Activated naive CD8-positive, alpha-beta T cell treated with anti-CD3 and anti-CD28 coated beads for 36 hours (primary cell): ENCODE data around the gene EXD3. TPM values are rescaled to one million over a fixed set of nuclear protein-coding genes. Genes with fewer than 3 reads are reported as not detected.
"Not testable (repeated sequence)": the region's sequence is repeated elsewhere in the genome, so short reads cannot be mapped to it uniquely, and the experiment has no call there.

ENCODE experiments used
- DNase-seq: peaks from one replicate; pipeline ENCODE4 v3.0.0; 2021
- H3K27ac Mint-ChIP-seq: one replicate; pipeline ENCODE4 v1.8.0; 2022; ENCODE audit warnings: mild to moderate bottlenecking, moderate library complexity, mixed read lengths
- H3K27me3 Mint-ChIP-seq: one replicate; pipeline ENCODE4 v1.8.0; 2022; ENCODE audit warnings: mild to moderate bottlenecking, mixed read lengths
- H3K36me3 Mint-ChIP-seq: one replicate; pipeline ENCODE4 v1.8.0; 2021; ENCODE audit warnings: mild to moderate bottlenecking, mixed read lengths
- H3K4me1 Mint-ChIP-seq: one replicate; pipeline ENCODE4 v1.8.0; 2021; ENCODE audit warnings: mixed read lengths
- H3K4me3 Mint-ChIP-seq: one replicate; pipeline ENCODE4 v1.8.0; 2022; ENCODE audit warnings: mild to moderate bottlenecking, moderate library complexity, mixed read lengths
- H3K9me3 Mint-ChIP-seq: one replicate; pipeline ENCODE4 v1.8.0; 2022; ENCODE audit warnings: mixed read lengths
- total RNA-seq, 2 experiments: library from RNA; stranded (reverse); gene quantifications; one replicate each; pipeline ENCODE4 v1.2.3, GENCODE V29; 2021

Gene EXD3
- total RNA-seq, 2 experiments from 2014 or later: 3.6 to 4.2 TPM

DNA sequence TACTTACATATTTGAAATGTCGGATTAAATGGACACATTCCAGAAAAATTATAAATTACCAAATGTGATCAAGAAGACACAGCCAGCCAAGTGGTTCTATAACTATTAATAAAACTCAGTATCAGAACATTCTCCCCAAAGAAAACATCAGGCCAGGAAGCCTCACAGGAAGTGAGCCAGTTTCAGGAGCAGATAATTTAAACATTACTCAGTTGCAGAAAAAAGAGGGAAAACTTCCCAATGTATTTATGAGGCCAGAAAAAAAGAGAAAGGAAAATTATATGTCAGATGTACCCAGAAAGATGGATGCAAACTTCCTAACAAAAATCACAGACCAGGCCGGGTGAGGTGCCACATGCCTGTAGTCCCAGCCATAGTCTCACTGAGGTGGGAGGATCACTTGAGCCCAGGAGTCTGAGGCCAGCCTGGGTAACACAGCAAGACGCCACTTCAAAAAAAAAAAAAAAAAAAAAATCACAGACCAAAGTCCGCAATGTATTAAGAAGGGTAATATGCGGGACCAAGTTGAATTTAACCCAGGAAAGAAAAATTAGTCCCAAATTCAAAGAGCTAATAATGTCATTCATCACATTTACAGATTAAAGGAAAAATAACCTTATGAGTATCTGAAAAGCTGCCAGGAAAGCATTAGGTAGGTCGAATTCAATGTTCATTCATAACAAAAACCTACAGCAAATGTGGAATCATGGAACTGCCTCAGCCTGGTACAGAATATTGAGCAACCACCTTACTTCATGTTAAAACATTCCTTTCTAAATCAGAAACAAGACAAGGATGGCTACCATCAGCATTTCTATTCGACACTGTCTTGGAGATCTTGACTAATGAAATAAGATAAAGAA is 83.7 kb downstream of the EXD3 start:
- no peaks in the 10 kb centered on the region for H3K4me1 Mint-ChIP-seq
- H3K36me3 Mint-ChIP-seq: peaks cover 4% of the 10 kb centered on the region
- H3K27me3 Mint-ChIP-seq: no peaks in the 10 kb centered on the region
- no peak for DNase-seq
- no peak overlapping the region for H3K4me3 Mint-ChIP-seq
- no peak overlapping the region for H3K27ac Mint-ChIP-seq
- peaks cover 4% of the 10 kb centered on the region for H3K9me3 Mint-ChIP-seq

DNA sequence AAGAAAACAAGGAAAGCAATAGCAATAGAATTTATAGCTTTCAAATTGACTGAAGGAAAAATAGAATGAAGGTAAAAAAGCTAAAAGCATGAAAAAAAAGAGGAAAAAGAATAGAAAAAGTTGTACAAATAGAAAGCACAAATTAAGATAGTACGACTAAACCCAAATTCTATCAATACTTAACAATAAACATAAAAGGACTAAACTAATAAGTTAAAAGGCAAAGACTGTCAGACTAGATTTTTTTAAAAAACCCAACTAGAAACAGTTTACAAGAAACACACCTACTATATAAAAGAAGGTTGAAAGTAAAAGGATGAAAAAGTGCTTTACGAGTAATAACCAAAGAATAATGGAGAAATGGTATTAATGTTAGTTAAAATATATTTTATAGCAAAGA is 86.2 kb downstream of the EXD3 start:
- Mint-ChIP-seq H3K4me1 (no peaks in the 10 kb centered on the region), H3K4me3 (no peak overlapping the region), H3K9me3 (peaks cover 4% of the 10 kb centered on the region), H3K27ac (no peak overlapping the region), H3K27me3 (no peaks in the 10 kb centered on the region), H3K36me3 (peaks cover 4% of the 10 kb centered on the region)
- DNase-seq: no peak

DNA sequence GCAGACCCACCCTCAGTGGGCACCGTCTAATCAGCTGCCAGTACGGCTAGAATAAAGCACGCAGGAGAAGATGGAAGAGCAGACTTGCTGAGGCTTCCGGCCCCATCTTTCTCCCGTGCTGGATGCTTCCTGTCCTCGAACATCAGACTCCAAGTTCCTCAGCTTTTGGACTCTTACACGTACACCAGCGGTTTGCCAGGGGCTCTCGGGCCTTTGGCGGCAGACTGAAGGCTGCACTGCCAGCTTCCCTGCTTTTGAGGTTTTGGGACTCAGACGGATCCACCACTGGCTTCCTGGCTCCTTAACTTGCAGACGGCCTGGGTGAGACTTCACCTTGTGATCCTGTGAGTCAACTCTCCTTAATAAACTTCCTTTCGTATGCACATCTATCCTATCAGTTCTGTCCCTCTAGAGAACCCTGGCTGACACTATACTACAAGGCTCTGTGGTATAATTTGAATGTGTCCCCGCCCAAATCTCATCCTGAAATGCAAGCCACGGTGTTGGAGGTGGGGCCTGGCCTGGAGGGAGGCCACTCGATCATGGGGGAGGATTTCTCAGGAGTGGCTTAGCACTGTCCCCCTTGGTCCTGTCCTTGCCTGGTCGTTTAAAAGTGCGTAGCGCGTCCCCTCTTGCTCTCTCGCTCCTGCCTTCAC is 89.8 kb downstream of the EXD3 start:
- Mint-ChIP-seq H3K9me3 (peaks cover 7% of the 10 kb centered on the region), H3K36me3 (peaks cover 5% of the 10 kb centered on the region), H3K27me3 (no peaks in the 10 kb centered on the region), H3K4me1 (no peaks in the 10 kb centered on the region), H3K27ac (no peak overlapping the region), H3K4me3 (no peak overlapping the region)
- no peak for DNase-seq

DNA sequence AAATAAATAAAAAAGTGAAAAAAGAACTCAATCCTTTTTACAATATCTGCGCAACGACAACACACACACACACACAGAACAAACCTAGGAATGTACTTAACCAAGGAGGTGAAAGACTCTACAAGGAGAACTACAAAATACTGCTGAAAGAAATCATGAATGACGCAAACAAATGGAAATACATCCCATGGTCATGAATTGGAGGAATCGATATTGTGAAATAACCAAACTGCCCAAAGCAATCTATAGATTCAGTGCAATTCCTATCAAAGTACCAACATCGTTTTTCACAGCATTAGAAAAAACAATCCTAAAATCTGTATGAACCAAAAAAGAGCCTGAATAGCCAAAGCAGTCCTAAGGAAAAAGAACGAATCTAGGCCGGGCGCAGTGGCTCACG is 91.0 kb downstream of the EXD3 start:
- H3K9me3 Mint-ChIP-seq: peaks cover 8% of the 10 kb centered on the region
- H3K27ac Mint-ChIP-seq: no peak overlapping the region
- DNase-seq: no peak
- no peaks in the 10 kb centered on the region for H3K27me3 Mint-ChIP-seq
- H3K4me1 Mint-ChIP-seq: peaks cover under 1% of the 10 kb centered on the region
- H3K36me3 Mint-ChIP-seq: peaks cover 5% of the 10 kb centered on the region
- no peak overlapping the region for H3K4me3 Mint-ChIP-seq

DNA sequence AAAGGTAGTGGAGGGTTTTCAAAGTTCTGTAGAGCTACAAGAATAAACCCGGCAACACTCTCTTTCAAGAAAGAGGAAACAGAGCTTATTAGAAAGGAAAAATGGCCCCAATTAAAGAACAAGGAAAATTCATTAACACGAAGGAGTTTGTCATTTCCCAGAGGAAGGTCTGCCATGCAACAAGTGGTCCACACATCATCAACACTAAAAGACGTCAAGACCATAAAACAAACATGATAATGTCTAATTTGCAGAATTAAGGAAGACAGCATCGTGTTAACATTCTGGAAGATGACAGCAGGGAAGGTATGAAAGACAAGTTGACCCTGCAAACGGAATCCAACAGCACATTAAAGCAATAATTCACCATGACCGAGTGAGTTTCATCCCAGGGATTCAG is 92.3 kb downstream of the EXD3 start:
- Mint-ChIP-seq H3K36me3 (peaks cover 2% of the 10 kb centered on the region), H3K4me1 (peaks cover 11% of the 10 kb centered on the region), H3K4me3 (no peak overlapping the region)

DNA sequence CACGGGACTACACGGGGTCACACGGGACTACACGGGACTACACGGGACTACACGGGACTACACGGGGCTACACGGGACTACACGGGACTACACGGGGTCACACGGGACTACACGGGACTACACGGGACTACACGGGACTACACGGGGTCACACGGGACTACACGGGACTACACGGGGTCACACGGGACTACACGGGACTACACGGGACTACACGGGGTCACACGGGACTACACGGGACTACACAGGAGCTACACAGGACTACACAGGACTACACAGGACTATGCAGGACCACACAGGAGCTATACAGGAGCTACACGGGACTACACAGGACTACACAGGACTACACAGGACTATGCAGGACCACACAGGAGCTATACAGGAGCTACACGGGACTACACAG is 93.4 kb downstream of the EXD3 start:
- not testable (repeated sequence) for H3K4me3 Mint-ChIP-seq, H3K27me3 Mint-ChIP-seq, H3K36me3 Mint-ChIP-seq, H3K27ac Mint-ChIP-seq, H3K9me3 Mint-ChIP-seq, DNase-seq
- H3K4me1 Mint-ChIP-seq: peaks cover 11% of the 10 kb centered on the region

More for the DNA sequence above, 92.3 kb downstream of the EXD3 start:
- Mint-ChIP-seq H3K27me3 (peaks cover 4% of the 10 kb centered on the region), H3K9me3 (peaks cover 3% of the 10 kb centered on the region), H3K27ac (no peak overlapping the region)
- no peak for DNase-seq

DNA sequence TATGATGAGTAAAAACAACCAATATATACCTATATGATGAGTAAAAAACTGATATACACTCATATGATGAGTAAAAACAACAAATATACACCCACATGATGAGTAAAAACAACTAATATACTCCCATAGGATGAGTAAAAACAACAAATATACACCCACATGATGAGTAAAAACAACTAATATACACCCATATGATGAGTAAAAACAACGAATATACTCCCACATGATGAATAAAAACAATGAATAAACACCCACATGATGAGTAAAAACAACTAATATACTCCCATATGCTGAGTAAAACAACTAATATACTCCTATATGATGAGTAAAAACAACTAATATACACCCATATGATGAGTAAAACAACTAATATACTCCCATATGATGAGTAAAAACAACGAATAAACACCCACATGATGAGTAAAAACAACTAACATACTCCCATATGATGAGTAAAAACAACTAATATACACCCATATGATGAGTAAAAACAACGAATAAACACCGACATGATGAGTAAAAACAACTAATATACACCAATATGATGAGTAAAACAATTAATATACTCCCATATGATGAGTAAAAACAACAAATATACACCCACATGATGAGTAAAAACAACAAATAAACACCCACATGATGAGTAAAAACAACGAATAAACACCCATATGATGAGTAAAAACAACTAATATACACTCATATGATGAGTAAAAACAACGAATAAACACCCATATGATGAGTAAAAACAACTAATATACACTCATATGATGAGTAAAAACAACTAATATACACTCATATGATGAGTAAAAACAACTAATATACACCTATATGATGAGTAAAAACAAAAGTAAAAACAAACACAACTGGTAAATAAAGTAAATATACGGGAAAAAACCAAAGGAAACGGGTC is 95.1 kb downstream of the EXD3 start:
- not testable (repeated sequence) for DNase-seq, H3K36me3 Mint-ChIP-seq, H3K9me3 Mint-ChIP-seq, H3K4me3 Mint-ChIP-seq, H3K27me3 Mint-ChIP-seq
- H3K4me1 Mint-ChIP-seq: peaks cover 11% of the 10 kb centered on the region
- peak overlapping the region; percentile 72 for H3K27ac Mint-ChIP-seq

DNA sequence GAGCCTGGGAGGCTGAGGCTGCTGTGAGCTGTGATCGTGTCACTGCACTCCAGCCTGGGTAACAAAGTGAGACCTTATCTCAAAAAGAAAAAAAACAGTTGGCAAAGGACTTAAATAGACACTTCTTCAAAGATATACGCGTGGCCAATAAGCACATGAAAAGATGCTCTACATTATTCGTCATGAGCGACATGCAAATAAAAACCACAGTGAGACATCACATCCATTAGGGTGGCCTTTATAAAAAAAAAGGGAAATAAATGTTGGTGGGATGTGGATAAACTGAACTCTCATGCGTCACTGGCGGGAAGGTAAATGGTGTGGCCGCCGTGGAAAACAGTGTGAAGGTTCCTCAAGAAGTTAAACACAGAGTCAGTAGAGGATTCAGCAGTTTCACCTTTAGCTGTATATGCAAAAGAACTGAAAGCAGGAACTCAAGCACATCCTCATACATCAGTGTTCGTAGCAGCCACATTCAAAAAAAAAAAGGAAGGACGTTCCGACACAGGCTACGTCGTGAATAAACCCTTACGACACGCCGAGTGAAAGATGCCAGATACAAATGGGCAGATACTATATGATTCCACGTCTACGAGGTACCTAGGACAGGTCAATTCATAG is 96.4 kb downstream of the EXD3 start:
- Mint-ChIP-seq H3K27me3 (peaks cover 4% of the 10 kb centered on the region), H3K4me1 (peaks cover 13% of the 10 kb centered on the region), H3K4me3 (peak overlapping the region; percentile 57), H3K27ac (peak overlapping the region; percentile 7), H3K36me3 (peaks cover 2% of the 10 kb centered on the region), H3K9me3 (peaks cover 3% of the 10 kb centered on the region)
- DNase-seq: no peak

DNA sequence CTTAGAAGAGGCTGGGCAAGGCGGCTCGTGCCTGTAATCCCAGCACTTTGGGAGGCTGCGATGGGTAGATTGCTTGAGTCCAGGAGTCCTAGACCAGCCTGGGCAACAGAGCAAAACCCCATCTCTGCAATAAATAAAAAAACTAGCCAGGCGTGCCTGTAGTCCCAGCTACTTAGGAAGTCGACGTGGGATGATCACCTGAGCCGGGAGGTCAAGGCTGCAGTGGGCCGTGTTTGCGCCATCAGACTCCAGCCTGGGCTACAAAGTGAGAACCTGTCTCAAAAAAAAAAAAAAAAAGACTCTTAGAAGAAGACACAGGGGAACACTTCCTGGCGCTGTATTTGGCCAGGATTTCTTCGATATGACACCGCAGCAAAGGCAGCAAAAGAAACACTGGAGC is 97.2 kb downstream of the EXD3 start:
- no peak overlapping the region for H3K27ac Mint-ChIP-seq
- H3K9me3 Mint-ChIP-seq: peaks cover 3% of the 10 kb centered on the region
- no peak for DNase-seq
- H3K27me3 Mint-ChIP-seq: peaks cover 4% of the 10 kb centered on the region
- H3K4me3 Mint-ChIP-seq: no peak overlapping the region
- peaks cover 2% of the 10 kb centered on the region for H3K36me3 Mint-ChIP-seq
- H3K4me1 Mint-ChIP-seq: peaks cover 13% of the 10 kb centered on the region

DNA sequence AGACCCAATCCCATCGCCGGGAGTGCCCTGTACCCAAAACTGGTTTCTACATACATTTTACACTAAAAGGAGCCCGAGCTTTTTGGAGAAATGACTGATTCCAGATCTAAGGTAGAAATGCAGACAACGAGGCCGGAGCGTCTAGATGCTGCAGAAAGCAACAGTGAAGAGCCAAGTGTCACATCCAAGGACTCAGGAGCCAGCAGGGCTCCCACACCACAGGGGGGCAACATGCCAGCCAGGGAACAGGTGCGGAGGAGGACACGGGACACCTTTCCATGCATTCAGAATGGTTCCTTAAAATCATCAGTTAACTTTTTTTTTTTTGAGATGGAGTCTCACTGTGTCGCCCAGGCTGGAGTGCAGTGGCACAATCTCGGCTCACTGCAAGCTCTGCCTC is 97.8 kb downstream of the EXD3 start:
- H3K4me1 Mint-ChIP-seq: peaks cover 17% of the 10 kb centered on the region
- no peak overlapping the region for H3K27ac Mint-ChIP-seq
- no peak for DNase-seq
- peaks cover 2% of the 10 kb centered on the region for H3K36me3 Mint-ChIP-seq
- H3K27me3 Mint-ChIP-seq: peaks cover 4% of the 10 kb centered on the region
- H3K4me3 Mint-ChIP-seq: no peak overlapping the region
- peaks cover 3% of the 10 kb centered on the region for H3K9me3 Mint-ChIP-seq

DNA sequence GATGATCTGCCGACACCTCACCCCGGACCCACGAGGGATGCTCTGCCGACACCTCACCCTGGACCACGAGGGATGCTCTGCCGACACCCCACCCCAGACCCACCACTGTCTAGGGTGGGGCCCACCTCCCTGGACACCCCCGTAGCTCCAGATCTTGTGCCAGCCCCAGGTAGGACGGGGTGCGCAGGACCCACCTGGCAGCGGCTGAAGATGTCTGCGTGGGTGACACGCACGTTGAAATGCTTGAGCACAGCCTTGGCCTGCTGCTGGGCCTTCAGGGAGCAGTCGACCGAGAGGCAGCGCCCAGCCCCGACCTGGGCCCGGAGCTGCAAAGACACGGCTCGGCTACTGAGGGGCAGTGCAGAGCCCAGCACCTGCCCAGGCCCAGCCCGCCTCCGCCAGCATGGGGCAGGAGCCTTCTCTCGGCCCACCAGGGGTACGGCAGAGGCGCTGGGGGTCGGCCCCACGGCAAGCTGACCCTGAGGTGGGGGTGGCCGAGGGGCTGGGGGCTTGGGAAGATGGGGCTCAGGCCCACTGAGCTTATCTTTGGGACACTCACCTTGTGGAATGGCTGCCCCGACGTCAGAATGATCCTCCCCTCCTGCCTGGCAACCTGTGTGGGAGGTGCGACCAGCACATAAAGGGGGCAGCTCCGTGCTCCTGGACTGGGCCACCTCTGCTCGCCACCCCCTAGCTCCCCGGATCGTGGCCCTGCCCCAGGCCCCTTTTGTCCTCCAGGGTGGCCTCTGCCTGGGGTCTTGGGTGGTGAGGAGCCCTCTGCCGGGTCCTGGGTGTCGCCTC is 99.2 kb downstream of the EXD3 start:
- H3K36me3 Mint-ChIP-seq: peaks cover 2% of the 10 kb centered on the region
- H3K4me3 Mint-ChIP-seq: no peak overlapping the region
- H3K27me3 Mint-ChIP-seq: peaks cover 4% of the 10 kb centered on the region
- H3K27ac Mint-ChIP-seq: no peak overlapping the region
- DNase-seq: no peak
- peaks cover 3% of the 10 kb centered on the region for H3K9me3 Mint-ChIP-seq
- peaks cover 17% of the 10 kb centered on the region for H3K4me1 Mint-ChIP-seq

DNA sequence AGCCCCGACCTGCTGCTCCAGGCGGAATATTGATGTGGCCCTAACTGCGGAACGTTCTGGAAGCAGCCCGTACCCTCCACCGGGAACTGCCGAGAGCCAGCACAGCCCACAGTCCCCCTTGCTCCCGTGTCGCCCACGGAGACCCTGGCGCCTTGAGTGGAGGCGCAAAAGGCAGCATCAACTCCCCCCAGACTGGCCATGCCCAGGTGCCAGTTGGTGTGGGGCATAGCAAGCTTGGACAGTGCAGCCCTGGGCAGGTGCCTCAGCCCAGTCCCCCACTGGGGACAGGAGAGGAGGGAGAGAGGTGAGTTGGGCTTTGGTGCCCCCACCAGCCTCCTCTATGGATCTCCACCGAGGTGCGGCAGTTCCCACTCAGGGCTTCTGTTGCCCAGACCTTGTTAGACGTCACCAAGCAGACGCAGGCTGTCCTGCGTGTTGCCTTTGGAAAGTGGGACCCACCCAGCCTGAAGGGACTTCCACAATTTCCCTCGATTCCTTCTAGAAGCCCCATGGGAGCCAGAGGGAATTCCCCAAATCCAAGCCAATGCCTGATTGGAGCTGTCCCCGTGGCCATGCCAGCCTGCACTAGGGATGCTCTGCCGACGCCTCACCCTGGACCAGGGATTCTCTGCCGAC is 101.1 kb downstream of the EXD3 start:
- Mint-ChIP-seq H3K4me3 (no peak overlapping the region), H3K27ac (no peak overlapping the region), H3K4me1 (peaks cover 17% of the 10 kb centered on the region), H3K36me3 (no peaks in the 10 kb centered on the region), H3K9me3 (no peaks in the 10 kb centered on the region), H3K27me3 (peaks cover 4% of the 10 kb centered on the region)
- no peak for DNase-seq

DNA sequence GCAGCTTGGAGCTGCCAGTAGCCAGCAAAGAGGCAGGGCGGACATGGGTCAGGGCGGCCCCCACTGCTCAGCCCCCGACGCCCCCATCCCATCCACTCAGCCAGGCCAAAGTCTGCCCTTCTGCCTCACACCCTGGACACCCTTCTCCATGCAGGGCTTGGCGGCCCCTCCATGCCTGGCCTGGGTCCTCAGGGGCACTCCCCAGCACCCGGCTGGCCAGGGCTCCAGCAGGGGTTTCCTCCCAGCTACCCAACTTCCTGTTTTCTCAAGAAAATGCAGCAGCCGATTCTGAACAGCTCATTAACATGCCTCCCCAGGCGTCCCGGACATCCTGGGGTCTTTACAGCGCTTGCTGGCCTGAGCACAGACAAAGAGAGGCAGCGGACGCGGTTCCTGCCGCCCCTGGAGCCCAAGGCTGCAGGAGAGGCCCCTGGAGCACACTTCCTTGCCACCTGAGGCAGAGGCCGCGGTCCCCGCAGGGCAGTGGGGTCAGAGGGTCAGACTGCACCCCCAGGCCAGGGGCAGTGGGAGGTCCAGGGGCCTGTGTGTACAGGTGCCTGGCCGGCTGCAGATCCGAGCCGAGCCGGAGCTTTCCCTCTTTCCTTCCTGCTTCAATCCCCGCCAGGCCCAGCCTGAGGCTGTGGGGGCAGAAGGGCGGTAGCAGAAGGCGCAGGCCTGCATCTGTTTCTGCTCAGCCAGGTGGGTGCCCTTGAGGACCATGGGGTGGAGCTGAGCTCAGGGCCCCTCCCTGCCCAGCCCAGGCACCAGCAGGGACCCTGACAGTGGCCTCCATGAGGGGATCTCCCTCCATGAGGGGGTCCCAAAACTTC is 102.2 kb downstream of the EXD3 start:
- Mint-ChIP-seq H3K9me3 (no peaks in the 10 kb centered on the region), H3K27ac (peak overlapping the region; percentile 48), H3K36me3 (no peaks in the 10 kb centered on the region), H3K4me1 (peaks cover 9% of the 10 kb centered on the region), H3K4me3 (no peak overlapping the region), H3K27me3 (peaks cover 5% of the 10 kb centered on the region)
- DNase-seq: peak; percentile 31
